ENCODE results near the gene AOC1. TPM values are rescaled to one million over a fixed set of nuclear protein-coding genes. Genes with fewer than 3 reads are reported as not detected.

AOC1 gene
- total RNA-seq, 1 donor from 2014 or later, result not detected

GRCh38 chr7:150850273-150850672 lies 2.0 kb upstream of the AOC1 start:
- no peak for TF ChIP-seq CTCF (conservative IDR thresholded peaks at IDR 0.05)
- Mint-ChIP-seq H3K27ac (ENCODE audit: unreplicated experiment) (no peak overlapping the region), H3K4me1 (no peaks in the 10 kb centered on the region), H3K27me3 (ENCODE audit: low read depth) (peaks cover 2% of the 10 kb centered on the region), H3K4me3 (no peak overlapping the region), H3K36me3 (ENCODE audit: low read depth) (no peaks in the 10 kb centered on the region), H3K9me3 (no peaks in the 10 kb centered on the region)
- no peak for DNase-seq (ENCODE audit: low read depth, low spot score)

GRCh38 chr7:150851492-150852370 lies 586 bp upstream of the AOC1 start:
- Mint-ChIP-seq H3K4me1 (no peaks in the 10 kb centered on the region), H3K36me3 (ENCODE audit: low read depth) (no peaks in the 10 kb centered on the region), H3K4me3 (no peak overlapping the region), H3K9me3 (no peaks in the 10 kb centered on the region), H3K27me3 (ENCODE audit: low read depth) (peaks cover 2% of the 10 kb centered on the region), H3K27ac (ENCODE audit: unreplicated experiment) (no peak overlapping the region)
- DNase-seq (ENCODE audit: low read depth, low spot score), result no peak
- TF ChIP-seq CTCF (conservative IDR thresholded peaks at IDR 0.05), result no peak

GRCh38 chr7:150854066-150855000 lies 2.0 kb downstream of the AOC1 start:
- Mint-ChIP-seq H3K27me3 (ENCODE audit: low read depth) (peaks cover 2% of the 10 kb centered on the region), H3K4me1 (no peaks in the 10 kb centered on the region), H3K36me3 (ENCODE audit: low read depth) (no peaks in the 10 kb centered on the region), H3K4me3 (no peak overlapping the region), H3K9me3 (no peaks in the 10 kb centered on the region), H3K27ac (ENCODE audit: unreplicated experiment) (no peak overlapping the region)
- DNase-seq (ENCODE audit: low read depth, low spot score), result no peak
- TF ChIP-seq CTCF (conservative IDR thresholded peaks at IDR 0.05), result no peak

DNA sequence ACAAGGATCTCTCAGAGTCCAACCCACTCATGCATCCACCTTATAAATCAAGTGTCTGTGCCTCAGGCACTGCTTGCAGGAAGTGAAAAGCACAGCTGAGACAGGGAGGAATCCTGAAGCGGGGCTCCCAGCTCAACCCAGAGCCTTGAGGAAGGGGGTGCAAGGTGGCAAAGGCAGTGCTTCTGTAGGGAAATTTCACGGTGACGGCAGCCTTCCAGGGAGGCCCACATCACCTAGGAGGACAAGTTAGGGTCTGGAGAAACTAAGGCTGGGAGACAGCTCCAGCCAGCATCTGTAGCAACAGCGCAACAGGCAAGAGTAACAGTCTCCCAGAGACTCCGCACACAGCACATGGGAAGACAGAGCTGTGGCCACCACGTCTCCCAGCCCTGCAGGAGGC lies 2.7 kb downstream of the AOC1 start:
- no peak overlapping the region for H3K27ac Mint-ChIP-seq (ENCODE audit: unreplicated experiment)
- no peaks in the 10 kb centered on the region for H3K9me3 Mint-ChIP-seq
- no peaks in the 10 kb centered on the region for H3K4me1 Mint-ChIP-seq
- no peak for DNase-seq (ENCODE audit: low read depth, low spot score)
- H3K4me3 Mint-ChIP-seq, result no peak overlapping the region
- no peak for TF ChIP-seq CTCF (conservative IDR thresholded peaks at IDR 0.05)
- no peaks in the 10 kb centered on the region for H3K36me3 Mint-ChIP-seq (ENCODE audit: low read depth)
- H3K27me3 Mint-ChIP-seq (ENCODE audit: low read depth), result no peaks in the 10 kb centered on the region

DNA sequence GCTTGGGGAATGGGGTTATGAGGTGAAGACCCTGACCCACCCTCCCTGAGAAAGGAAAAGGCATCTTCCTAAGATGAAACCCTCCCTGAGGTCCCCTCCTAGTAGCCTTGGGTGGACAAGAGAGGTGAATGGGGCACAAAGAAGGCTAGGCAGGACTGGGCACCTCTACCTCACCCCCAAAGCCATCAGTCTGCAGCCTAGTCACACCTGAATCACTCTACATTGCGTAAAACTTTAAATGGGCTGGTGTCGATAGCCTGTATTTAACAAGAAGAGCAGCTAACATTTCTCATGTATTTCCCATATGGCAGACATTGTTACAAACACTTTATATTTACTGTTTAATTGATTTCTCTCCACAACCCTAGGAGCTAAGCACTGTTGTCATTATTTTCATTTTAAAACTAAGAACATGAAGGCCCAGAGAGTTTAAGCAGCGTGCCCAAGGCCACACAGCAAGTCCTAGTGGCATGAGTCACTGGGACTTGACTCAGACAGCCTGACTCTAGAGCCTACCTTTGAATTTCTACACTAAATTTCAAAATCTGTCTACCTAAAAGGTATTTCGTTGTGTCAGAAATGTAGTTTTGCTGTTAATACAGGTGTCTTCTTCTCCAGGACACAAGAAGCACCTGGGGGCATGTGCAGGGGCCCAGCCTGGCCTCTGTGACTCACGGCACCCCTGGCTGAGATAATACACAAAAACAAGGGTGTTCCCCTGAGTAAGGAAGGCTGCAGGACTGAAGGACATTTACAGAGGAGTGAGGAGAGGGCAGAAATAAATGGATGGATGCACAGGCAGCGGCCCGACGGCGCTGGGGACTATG lies 3.4 kb downstream of the AOC1 start:
- H3K27ac Mint-ChIP-seq (ENCODE audit: unreplicated experiment), result no peak overlapping the region
- H3K36me3 Mint-ChIP-seq (ENCODE audit: low read depth), result no peaks in the 10 kb centered on the region
- no peaks in the 10 kb centered on the region for H3K9me3 Mint-ChIP-seq
- no peak for TF ChIP-seq CTCF (conservative IDR thresholded peaks at IDR 0.05)
- H3K27me3 Mint-ChIP-seq (ENCODE audit: low read depth), result no peaks in the 10 kb centered on the region
- no peak overlapping the region for H3K4me3 Mint-ChIP-seq
- DNase-seq (ENCODE audit: low read depth, low spot score), result no peak
- no peaks in the 10 kb centered on the region for H3K4me1 Mint-ChIP-seq

Measured in neural crest cell (in vitro differentiated cells).